Mesothelial cell of epicardium (in vitro differentiated cells): ENCODE results near the gene MAD1L1. TPM values are rescaled to one million over a fixed set of nuclear protein-coding genes. Genes with fewer than 3 reads are reported as not detected.

Source experiments
- DNase-seq, 2 experiments: peaks; one replicate each; pipeline ENCODE4 v3.0.0; 2021; ENCODE audit warnings: low spot score in 2 of 2; ENCODE audit not compliant: unreplicated experiment in 2 of 2
- H3K27ac Mint-ChIP-seq: 2 replicates; pipeline ENCODE4 v1.8.0; 2021; ENCODE audit warnings: mixed read lengths
- H3K27me3 Mint-ChIP-seq: 2 replicates; pipeline ENCODE4 v1.8.0; 2021; ENCODE audit warnings: low read depth, mixed read lengths
- H3K36me3 Mint-ChIP-seq: 2 replicates; pipeline ENCODE4 v1.8.0; 2021; ENCODE audit warnings: mixed read lengths
- H3K4me1 Mint-ChIP-seq: 2 replicates; pipeline ENCODE4 v1.8.0; 2021; ENCODE audit warnings: mixed read lengths
- H3K4me3 Mint-ChIP-seq: 2 replicates; pipeline ENCODE4 v1.8.0; 2021; ENCODE audit warnings: mild to moderate bottlenecking, moderate library complexity, mixed read lengths
- H3K9me3 Mint-ChIP-seq: 2 replicates; pipeline ENCODE4 v1.8.0; 2021; ENCODE audit warnings: mixed read lengths
- total RNA-seq: library from RNA; stranded (reverse); gene quantifications from 3 replicates; pipeline ENCODE4 v1.2.1, GENCODE V29; 2021
- TF ChIP-seq, protein P1 (sequence below): fragments of 200-600 bp; sonication (generic); IDR thresholded peaks from one replicate; pipeline ENCODE4 v1.5.0; 2021; ENCODE audit warnings: antibody characterized with exemption; ENCODE audit not compliant: unreplicated experiment

Gene MAD1L1
- total RNA-seq, 1 donor from 2014 or later: 45.0 TPM

DNA sequence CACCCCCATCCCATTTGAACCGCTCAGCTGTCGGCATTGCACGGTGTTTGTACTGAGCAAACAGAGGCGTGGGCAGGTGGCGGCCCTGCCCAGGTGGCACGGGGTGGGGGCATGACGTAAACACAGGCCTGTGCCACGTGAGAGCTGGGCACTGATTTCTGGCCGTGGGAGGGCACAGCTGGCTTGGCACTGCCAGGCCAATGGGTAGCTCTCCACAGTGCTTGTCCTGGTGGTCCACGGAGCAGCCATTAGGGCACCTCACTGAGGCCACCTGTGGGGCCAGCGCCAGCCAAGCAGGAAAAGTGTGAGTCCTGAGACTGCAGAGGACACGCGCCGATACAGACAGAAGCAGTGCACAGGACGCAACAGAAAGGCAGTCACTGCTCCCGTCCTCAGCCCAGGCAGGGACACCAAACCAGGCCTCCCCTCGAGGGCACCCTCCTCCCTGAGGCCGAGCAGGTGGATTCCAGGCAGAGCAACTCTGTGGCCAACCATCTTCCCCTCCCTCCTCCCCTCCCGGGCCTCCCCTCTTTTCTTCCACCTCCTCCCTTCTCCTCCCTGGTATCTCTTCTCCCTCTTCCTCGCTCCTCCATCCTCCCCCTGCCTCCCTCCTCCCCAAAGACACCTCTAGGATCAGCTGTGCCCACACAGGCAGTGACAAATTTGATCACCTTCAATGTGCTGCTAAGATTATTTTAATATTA is 303.9 kb downstream of the MAD1L1 start:
- H3K36me3 Mint-ChIP-seq: peaks cover 14% of the 10 kb centered on the region
- H3K9me3 Mint-ChIP-seq: peaks cover 8% of the 10 kb centered on the region
- H3K4me3 Mint-ChIP-seq: no peak overlapping the region
- peaks cover 17% of the 10 kb centered on the region for H3K4me1 Mint-ChIP-seq
- no peak for DNase-seq
- no peaks in the 10 kb centered on the region for H3K27me3 Mint-ChIP-seq
- TF ChIP-seq, protein P1, sequence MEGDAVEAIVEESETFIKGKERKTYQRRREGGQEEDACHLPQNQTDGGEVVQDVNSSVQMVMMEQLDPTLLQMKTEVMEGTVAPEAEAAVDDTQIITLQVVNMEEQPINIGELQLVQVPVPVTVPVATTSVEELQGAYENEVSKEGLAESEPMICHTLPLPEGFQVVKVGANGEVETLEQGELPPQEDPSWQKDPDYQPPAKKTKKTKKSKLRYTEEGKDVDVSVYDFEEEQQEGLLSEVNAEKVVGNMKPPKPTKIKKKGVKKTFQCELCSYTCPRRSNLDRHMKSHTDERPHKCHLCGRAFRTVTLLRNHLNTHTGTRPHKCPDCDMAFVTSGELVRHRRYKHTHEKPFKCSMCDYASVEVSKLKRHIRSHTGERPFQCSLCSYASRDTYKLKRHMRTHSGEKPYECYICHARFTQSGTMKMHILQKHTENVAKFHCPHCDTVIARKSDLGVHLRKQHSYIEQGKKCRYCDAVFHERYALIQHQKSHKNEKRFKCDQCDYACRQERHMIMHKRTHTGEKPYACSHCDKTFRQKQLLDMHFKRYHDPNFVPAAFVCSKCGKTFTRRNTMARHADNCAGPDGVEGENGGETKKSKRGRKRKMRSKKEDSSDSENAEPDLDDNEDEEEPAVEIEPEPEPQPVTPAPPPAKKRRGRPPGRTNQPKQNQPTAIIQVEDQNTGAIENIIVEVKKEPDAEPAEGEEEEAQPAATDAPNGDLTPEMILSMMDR: no peak
- no peak overlapping the region for H3K27ac Mint-ChIP-seq

GRCh38 chr7:1927937-1928644 is 304.7 kb downstream of the MAD1L1 start:
- Mint-ChIP-seq H3K36me3 (peaks cover 15% of the 10 kb centered on the region), H3K27me3 (no peaks in the 10 kb centered on the region), H3K4me1 (peaks cover 17% of the 10 kb centered on the region), H3K4me3 (no peak overlapping the region), H3K9me3 (peaks cover 8% of the 10 kb centered on the region), H3K27ac (no peak overlapping the region)
- DNase-seq: no peak
- TF ChIP-seq, protein P1: no peak

GRCh38 chr7:1926908-1927306 is 305.8 kb downstream of the MAD1L1 start:
- no peak for DNase-seq
- Mint-ChIP-seq H3K4me1 (peaks cover 17% of the 10 kb centered on the region), H3K4me3 (no peak overlapping the region), H3K36me3 (peaks cover 18% of the 10 kb centered on the region), H3K27me3 (no peaks in the 10 kb centered on the region), H3K9me3 (peaks cover 8% of the 10 kb centered on the region), H3K27ac (no peak overlapping the region)
- TF ChIP-seq, protein P1: no peak

DNA sequence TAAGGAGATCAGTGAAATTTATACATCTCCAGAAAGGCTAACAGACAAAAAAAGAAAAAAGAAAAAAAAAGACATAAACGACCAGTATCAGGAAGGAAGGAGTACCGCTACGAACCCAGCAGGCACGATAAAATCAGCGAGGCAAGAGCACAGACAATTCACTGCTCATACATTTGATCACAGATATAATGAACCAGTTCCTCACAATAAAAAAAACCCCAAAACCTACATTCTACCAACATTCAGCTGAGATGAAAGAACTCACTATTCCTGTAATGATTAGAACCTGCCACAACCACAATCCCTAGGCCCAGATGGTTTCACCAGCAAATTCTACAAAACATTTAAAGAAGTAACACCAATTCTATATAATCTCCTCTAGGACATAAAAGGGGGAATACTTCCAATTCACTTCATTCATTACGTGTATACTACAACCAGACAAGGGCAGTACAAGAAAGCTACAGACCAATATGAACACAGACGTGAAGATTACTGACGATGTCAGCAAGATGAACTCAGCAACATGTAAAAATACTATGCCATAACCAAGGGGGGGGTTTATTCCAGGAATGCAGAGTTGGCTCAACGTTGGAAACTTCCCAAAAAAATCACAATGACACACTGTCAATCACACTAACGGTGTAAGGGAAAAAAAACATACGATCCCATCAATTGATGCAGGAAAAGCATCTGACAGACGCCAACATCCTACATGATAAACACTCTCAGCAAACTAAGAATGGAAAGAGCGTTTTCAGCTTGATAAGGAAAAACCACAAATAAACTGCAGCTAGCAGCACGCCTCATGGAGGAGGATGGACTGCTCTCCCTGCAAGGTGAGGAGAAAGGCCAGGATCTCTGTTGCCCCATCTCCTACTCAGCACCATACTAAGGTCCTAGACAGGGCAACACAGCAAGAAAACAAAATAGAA is 306.5 kb downstream of the MAD1L1 start:
- Mint-ChIP-seq H3K9me3 (peaks cover 8% of the 10 kb centered on the region), H3K27me3 (no peaks in the 10 kb centered on the region), H3K4me3 (no peak overlapping the region), H3K27ac (peak overlapping the region; percentile 3), H3K4me1 (peaks cover 17% of the 10 kb centered on the region), H3K36me3 (peaks cover 14% of the 10 kb centered on the region)
- no peak for DNase-seq
- TF ChIP-seq, protein P1: no peak

DNA sequence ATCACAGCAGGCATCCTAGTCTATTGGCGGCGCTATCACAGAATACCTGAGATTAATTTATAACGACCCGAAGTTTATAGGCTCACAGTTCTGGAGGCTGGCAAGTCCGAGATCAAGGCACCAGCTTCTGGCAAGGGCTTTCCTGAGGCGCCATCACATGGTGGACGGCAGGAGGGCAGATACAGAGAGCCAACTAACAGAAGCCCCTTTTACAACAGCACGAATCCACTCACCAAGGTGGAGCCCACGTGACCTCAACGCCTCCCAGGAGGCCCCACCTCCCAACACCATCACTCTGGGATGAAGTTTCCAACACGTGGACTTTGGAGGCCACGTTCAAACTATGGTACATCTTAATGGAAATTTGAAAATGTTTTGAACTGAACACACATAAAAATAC is 307.4 kb downstream of the MAD1L1 start:
- Mint-ChIP-seq H3K27me3 (no peaks in the 10 kb centered on the region), H3K4me3 (no peak overlapping the region), H3K36me3 (peaks cover 14% of the 10 kb centered on the region), H3K27ac (no peak overlapping the region), H3K9me3 (peaks cover 8% of the 10 kb centered on the region), H3K4me1 (peaks cover 17% of the 10 kb centered on the region)
- DNase-seq: no peak
- TF ChIP-seq, protein P1: no peak
